HG02759 (cell line): ENCODE measurements around the gene DPYD.

ENCODE experiments used
- ATAC-seq: cut with Tn5 transposase; IDR thresholded peaks from one replicate; pipeline ENCODE4 v1.9.1; 2021; ENCODE audit warnings: mild to moderate bottlenecking, moderate library complexity; ENCODE audit not compliant: unreplicated experiment

DPYD gene

DNA sequence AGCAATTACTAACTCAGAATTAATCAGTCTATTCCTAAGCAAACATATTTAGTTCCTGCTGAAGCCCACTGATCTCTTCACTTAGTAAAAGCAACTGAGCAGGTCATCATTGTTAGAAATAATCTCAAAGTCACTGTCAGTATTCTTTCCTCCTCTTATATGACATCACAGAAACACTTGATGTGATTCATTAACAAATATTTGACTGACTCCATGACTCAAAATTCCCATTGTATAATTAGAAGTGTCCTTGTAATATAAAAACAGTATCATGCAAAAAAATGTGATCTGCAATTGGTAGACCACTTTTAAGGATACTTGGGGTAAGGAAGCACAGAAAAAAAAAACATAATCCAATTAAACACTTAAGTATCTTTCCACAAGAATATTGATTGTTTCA, 194.4 kb downstream of the DPYD start:
- no peak for ATAC-seq

DNA sequence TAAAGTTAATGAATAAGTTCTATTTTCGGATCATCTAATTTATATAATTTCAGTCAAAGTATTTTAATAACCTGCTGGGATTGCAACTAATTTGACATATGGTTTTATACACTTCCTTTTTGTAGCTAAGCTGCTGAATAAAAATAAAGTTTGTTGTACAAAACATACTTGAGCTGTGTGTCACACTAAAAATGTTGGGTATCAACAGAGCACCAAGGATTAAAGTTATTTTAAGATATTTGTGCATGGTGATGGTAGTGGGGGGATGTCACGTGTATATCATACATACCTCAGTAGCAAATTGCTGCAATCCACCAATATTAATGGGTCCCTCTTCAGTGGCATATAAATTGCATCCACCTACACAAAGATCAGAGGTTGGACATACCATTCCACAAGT, 199.6 kb downstream of the DPYD start:
- no peak for ATAC-seq

DNA sequence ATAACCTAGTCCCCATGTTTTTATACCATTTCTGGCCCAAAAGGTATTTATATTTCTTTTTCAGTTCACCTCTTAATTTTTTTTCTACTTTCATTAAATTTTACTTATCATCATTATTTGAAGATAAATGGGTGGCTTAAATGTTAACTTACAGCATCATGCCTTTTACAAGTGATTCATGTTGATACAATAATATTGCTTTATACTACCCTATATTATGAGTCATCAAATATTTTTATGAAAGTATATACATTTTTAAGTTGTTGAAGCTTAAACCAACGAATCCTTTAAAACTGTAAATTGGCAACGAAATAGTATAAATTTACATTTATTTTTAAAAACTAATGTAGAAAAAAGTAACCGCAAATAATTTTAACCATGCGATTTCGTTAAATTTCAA, 207.9 kb downstream of the DPYD start:
- ATAC-seq, result no peak

GRCh38 chr1:97711858-97712257, 209.0 kb downstream of the DPYD start:
- no peak for ATAC-seq

- ATAC-seq, result no peak
Observed at GRCh38 chr1:97693601-97694000, 227.2 kb downstream of the DPYD start.

- no peak for ATAC-seq
Observed at GRCh38 chr1:97691325-97691724, 229.5 kb downstream of the DPYD start.

DNA sequence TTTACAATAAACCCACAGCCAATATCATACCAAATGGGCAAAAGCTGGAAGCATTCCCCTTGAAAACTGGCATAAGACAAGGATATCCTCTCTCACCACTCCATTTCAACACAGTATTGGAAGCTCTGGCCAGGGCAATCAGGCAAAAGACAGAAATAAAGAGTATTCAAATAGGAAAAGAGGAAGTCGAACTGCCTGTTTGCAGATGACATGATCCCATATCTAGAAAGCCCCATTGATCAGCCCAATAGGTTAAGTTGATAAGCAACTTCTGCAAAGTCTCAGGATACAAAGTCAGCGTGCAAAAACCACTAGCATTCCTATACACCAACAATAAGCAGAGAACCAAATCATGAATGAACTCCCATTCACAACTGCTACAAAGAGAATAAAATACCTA, 235.5 kb downstream of the DPYD start:
- no peak for ATAC-seq

DNA sequence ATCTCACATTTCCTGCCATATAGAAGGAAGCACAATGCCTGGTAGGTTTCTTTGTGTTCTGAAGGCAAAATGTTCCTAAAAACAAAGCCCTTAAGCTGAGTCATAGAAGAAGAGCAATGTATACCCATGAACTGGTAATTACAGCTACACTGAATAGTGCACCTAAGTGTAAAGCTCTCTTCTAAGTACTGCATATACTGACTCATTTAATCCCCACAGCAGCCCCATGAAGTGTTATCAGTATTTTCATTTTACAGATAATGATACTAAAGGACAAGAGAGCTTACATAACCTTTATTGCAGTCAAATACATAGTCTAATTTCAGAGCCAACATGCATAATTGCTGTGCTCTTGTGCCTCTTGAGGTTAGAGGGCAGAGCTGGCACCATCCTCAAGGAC, 239.9 kb downstream of the DPYD start:
- no peak for ATAC-seq

GRCh38 chr1:97680470-97680869, 240.4 kb downstream of the DPYD start:
- no peak for ATAC-seq

DNA sequence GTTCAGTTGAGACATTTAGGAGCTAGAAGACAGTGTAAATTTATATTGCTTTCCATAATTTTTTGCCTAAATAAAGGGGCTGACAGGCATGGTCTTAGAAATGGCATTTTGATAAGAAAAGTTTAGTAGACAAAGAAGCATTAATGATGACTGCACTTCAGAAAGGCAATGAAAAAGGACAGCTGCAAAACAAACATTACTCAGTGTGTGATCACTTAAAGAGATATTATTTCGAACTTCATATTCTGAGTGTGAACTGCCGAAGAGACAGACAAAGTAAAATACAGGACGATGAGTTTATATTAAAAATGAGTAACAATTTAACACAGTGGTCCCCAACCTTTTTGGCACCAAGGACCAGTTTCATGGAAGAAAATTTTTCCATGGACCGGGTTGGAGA, 243.1 kb downstream of the DPYD start:
- no peak for ATAC-seq

DNA sequence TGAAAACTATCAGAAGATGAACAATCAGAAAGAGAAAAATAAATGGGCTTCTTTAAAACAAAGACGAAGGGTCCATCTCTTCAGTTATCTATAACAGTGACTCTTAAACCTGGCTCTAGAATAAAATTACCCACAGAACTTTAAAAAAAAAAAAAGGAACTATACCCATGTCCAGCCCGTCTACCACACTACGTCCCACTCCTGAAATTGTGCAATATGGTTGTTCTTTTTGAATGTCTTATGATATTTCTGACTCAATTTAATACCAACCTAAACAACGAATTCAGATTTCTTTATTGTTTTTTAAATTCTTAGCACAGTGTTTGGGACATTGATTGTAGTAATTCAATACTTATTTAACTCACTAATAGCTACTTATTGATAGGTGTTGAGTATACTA, 246.3 kb downstream of the DPYD start:
- ATAC-seq, result no peak

DNA sequence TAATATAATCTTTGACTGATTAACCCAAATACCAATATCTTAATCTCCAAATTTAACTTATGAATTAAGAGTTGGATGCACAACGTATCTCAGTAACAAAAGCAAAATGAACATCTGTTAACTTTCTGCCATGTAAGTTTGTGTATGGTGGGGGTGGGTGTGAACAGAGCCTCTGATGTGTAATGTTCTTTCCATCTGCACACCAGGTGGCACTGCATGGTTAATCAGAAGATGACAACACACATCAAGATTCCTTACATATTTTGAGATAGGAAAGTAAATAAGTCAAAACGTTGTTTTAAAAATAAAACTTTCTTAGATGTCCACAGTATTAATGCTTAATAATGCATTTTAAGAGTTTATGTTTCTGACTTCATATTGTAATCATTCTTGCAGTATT, 251.9 kb downstream of the DPYD start:
- ATAC-seq, result no peak

GRCh38 chr1:97660431-97661105, 260.3 kb downstream of the DPYD start:
- ATAC-seq, result no peak

DNA sequence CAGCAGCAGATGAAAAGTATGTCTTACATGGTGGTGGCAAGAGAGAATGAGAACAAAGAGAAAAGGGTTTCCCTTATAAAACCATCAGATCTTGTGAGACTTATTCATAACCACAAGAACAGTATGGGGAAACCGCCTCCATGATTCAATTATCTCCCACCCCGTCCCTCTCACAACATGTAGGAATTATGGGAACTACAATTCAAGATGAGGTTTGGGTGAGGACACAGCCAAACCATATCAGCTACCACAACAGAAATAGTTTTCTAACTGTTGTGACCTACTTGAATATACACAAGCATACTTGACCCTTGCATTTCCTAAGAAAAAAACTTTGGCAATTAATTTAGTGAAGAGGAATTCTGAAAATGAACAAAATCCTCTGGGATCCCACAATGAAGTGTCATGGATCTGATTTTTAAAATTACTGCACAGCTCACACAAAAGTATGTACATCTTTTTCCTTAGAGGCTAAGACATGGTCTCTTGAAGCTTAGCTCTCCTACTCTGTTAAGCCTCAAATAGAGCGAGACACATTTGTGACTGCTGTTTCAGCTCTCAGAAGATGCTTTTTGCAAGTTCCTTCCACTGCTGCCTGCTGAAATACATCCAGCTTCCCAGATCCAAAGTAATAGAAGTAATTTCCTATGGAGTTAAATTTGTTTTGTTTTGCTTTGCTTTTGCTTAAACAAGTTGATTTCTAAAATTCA, 265.8 kb downstream of the DPYD start:
- no peak for ATAC-seq

DNA sequence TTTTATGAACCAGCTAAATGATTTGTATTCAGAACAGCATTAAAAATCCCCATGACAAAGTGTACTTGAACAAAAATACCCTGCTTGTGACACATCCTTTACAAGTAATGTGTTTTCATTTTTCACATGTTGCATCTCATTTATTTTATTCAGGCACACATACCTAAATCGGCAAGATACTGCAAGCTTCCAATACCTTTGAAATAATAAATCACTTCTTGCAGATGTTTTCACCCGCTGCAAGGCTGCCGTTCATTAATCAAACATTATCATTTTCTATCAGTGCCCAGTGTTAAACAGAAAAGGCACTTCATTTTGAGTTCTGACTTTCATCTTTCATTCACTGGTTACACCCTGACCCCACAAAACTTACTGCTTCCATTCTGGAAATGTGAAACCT, 269.6 kb downstream of the DPYD start:
- no peak for ATAC-seq

DNA sequence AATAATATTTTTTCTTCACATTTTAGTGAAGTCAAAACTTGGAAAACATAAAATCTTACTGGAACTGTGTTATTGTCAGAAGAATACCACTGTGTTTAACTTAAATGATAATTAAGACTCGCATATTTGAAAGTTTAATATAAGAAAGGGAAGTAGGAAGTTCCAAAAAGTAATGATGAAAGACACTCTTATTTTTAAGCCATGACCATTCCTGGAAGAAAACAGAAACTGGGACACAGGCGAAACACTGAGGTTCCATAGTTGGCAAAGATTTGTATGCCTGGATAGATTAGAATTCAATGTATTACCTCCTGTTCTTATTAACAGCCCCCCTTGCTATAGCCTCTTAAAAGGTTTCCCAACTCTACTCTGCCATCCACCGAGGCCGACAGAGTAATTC, 271.2 kb downstream of the DPYD start:
- ATAC-seq, result no peak

DNA sequence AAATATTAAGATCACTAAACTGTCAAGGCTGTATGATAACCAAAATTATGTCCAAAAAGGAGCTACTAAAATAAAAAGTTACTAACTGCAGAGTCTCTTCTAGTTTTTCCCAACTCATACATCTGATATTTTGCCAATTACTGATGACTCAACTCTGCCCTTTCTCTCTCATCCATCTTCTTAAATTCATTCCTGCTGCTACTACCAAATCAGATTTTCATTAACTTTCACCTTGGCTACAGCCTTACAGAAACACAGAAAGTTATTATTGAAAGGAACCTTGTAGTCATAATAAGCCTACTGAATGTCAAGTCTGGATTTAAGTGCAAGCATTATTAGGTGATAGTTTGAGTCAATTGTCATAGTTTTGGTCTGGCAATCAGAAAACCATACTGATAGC, 273.1 kb downstream of the DPYD start:
- no peak for ATAC-seq

DNA sequence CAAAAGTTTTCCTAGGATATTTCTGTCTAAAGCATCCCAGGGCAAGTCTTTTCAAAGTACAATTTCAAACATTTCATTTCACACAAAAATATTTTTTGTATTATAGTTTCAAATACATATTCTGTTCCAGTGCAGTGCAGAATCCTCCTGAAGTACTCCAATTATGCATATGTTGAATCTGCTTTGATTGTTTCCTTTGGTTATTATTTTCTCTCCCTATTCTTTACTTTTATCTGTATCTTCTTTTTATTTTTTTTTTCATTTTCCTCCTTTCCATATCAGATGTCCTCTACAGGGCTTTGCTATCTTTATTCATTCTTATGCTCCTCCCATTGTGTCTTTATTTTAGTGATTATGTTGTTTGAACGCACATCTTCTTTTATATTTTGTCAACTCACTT, 274.8 kb downstream of the DPYD start:
- no peak for ATAC-seq

GRCh38 chr1:97640677-97641076, 280.2 kb downstream of the DPYD start:
- ATAC-seq, result no peak

DNA sequence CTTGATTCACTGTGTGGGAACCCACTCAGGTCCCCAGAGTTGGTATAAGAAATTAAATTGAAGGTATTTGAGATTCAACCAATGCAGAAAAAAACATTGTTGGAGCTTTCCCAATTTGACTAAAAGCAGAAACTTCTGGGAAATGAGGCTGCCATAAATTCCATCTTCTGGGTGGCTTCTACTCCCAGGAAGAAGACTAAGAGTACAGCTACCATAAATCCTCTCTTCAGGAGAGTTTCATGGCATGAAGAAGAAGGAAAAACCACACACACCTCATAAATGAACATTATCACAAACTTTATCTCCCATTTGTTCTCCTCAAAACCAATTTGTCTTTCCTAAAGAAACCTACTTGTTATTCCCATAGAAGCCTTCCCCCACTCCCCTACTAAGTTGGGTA, 283.9 kb downstream of the DPYD start:
- no peak for ATAC-seq

GRCh38 chr1:97634758-97635157, 286.1 kb downstream of the DPYD start:
- ATAC-seq, result no peak

GRCh38 chr1:97632776-97633175, 288.1 kb downstream of the DPYD start:
- ATAC-seq, result no peak

DNA sequence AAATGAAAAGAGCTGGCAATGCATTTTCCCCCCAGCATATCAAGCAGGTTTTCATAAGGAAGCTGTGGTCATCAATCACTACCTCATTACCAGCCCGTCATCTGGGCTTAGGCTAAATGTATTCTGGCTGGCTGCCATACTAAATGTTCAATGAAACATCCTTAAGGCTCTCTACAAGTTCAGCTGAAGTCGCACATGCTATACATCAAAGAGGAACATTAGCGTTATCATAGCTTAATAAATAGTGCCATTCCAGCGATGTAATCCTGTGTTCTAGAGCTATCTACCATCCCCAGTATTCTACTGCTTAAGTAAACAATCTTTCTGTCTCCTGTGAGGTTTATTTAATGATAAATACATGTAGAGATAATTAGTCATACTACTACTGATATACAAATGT, 288.8 kb downstream of the DPYD start:
- ATAC-seq, result no peak
